ENCODE data around the gene SPTBN1. TPM values are rescaled to one million over a fixed set of nuclear protein-coding genes. Genes with fewer than 3 reads are reported as not detected.

SPTBN1 gene
- total RNA-seq, 2 donors from 2014 or later, result 415 to 524 TPM

DNA sequence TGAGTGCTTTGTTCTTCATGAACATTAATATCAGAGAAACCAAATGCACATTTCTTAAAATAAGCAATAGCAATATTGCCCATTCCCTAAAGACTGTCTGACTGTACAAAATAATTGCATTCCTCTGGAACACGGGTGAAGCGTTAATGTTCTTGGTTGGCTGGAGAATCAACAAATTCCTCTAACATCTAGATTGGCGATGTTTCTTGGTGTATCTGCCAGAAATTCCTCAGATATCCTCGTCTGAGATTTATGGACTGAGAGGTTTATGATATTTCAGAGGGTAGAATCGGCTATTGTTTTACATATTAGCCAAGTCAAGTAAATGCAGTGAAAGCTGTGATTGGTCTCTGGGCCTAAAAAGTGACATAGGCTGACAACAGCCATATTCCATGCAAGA is 27.1 kb upstream of the SPTBN1 start:
- Histone ChIP-seq H3K9me3 (no peaks in the 10 kb centered on the region), H3K27ac (peak overlapping the region; percentile 36 to 51), H3K4me3 (no peak overlapping the region), H3K27me3 (replicated peaks; ENCODE audit: insufficient read depth) (no peaks in the 10 kb centered on the region), H3K36me3 (no peaks in the 10 kb centered on the region), H3K4me1 (ENCODE audit: control insufficient read depth in 1 of 2, low read depth in 2 of 2) (peaks cover 10 to 44% of the 10 kb centered on the region in 2 donors)
- TF ChIP-seq, protein P1, sequence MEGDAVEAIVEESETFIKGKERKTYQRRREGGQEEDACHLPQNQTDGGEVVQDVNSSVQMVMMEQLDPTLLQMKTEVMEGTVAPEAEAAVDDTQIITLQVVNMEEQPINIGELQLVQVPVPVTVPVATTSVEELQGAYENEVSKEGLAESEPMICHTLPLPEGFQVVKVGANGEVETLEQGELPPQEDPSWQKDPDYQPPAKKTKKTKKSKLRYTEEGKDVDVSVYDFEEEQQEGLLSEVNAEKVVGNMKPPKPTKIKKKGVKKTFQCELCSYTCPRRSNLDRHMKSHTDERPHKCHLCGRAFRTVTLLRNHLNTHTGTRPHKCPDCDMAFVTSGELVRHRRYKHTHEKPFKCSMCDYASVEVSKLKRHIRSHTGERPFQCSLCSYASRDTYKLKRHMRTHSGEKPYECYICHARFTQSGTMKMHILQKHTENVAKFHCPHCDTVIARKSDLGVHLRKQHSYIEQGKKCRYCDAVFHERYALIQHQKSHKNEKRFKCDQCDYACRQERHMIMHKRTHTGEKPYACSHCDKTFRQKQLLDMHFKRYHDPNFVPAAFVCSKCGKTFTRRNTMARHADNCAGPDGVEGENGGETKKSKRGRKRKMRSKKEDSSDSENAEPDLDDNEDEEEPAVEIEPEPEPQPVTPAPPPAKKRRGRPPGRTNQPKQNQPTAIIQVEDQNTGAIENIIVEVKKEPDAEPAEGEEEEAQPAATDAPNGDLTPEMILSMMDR (IDR thresholded peaks at IDR 0.05), result no peak
- DNase-seq (ENCODE audit: low spot score), result no peak
- ATAC-seq (ENCODE audit: insufficient number of reproducible peaks, low FRiP score, low read depth), result no peak

DNA sequence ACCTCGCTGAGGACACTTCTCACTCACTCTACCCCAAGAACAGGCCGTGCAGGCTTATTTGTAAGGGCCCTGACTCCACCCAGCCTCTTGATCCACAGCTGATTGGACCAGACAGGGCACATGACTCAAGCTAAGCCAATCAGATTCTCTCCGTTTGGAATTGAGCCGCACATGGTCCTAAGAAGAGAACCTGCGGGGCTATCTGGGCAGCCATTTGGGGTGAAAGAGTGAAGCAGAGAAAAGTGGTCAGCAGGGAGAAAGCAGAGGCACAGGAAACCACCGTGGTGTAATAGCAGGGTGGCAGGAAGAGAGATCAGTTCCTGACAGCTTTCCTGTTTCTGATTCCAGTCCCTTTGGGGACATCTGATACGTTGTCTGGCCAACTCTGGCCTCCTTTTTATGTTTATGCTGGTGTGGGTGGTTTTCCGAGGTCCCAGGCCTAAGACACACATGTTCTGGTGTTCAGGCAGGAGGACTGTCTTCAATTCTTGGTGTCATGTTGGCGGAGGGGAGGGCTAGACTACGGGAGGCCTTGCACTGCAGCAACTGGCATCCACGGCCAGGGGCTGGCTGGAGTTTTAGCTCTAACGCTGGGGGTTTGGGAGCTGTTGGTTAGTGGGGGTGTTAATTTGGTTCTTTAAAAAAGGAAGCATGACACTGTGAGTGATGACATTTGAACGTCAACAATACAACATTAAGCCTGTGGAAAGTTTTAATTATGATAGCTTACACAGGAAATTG is 26.1 kb upstream of the SPTBN1 start:
- no peak overlapping the region for H3K4me3 ChIP-seq

DNA sequence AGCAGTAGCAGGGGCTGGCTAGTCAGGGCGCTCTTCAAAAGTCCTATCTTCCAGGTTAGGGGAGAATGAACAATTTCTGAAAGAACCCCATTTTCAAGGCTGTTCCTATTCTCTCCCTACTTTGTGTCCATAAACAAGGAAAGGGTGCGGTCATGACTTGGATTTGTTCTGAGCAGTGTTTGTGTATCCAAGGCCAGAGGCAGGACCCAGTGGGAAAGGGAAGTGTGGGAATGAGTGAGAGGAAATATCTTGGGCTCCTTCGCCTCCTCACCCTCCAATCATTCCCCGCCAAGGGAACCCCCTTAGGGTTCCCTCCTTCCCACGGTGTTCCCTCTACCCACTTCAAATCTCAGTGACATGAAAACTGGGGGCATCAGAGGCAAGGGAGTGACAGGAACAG is 25.5 kb upstream of the SPTBN1 start:
- Histone ChIP-seq H3K27me3 (replicated peaks; ENCODE audit: insufficient read depth) (no peaks in the 10 kb centered on the region), H3K9me3 (no peaks in the 10 kb centered on the region), H3K4me1 (ENCODE audit: control insufficient read depth in 1 of 2, low read depth in 2 of 2) (peaks cover 18 to 52% of the 10 kb centered on the region in 2 donors), H3K4me3 (no peak overlapping the region), H3K27ac (peak overlapping the region in 1 of 2 donors; percentile 36), H3K36me3 (no peaks in the 10 kb centered on the region)
- DNase-seq (ENCODE audit: low spot score), result no peak
- TF ChIP-seq, protein P1 (IDR thresholded peaks at IDR 0.05), result no peak
- no peak for ATAC-seq (ENCODE audit: insufficient number of reproducible peaks, low FRiP score, low read depth)

More for the DNA sequence above, 26.1 kb upstream of the SPTBN1 start:
- Histone ChIP-seq H3K4me1 (ENCODE audit: control insufficient read depth in 1 of 2, low read depth in 2 of 2) (peaks cover 12 to 45% of the 10 kb centered on the region in 2 donors), H3K9me3 (no peaks in the 10 kb centered on the region), H3K27me3 (replicated peaks; ENCODE audit: insufficient read depth) (no peaks in the 10 kb centered on the region), H3K36me3 (no peaks in the 10 kb centered on the region), H3K27ac (peak overlapping the region; percentile 36 to 51)
- TF ChIP-seq, protein P1 (IDR thresholded peaks at IDR 0.05), result no peak
- ATAC-seq (ENCODE audit: insufficient number of reproducible peaks, low FRiP score, low read depth) (no peak), DNase-seq (ENCODE audit: low spot score) (no peak)

DNA sequence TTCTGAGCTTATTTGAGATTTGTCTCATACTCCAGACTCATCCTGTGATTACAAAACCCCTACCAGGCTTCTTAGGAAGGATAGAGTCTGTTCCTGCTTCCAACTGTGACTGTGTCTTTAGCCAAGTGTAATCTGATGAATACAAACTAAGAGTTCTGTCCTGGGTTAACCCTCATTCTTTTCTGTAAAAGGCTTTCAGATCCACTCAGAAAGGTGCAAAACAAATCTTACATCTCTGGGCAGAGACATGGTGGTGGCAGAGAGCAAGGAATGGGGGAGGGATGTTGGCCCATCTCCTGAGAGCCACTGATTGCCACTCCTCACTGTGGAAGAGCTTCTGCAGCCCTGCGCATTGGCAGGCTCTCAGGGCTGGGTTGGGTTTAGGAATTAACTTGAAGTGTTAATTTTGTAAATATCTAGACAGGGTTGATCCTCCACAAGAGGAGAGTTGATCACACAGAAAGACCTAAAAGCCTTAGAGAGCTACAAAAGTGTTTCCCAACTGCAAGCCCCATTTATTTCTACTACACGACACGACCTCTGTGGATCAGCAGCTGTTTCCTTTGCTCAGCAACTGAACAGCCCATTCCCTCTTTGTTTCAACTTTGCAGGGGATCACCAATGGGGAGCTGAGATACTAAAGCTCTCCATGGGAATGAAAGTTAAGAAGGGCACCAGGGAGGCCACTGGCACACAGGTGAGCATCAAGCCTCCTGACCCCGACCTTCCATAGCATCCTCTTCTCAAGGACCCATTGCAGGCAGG is 23.7 kb upstream of the SPTBN1 start:
- no peak for ATAC-seq (ENCODE audit: insufficient number of reproducible peaks, low FRiP score, low read depth)
- TF ChIP-seq, protein P1 (IDR thresholded peaks at IDR 0.05), result no peak
- peaks cover 20 to 64% of the 10 kb centered on the region in 2 donors for H3K4me1 ChIP-seq (ENCODE audit: control insufficient read depth in 1 of 2, low read depth in 2 of 2)

DNA sequence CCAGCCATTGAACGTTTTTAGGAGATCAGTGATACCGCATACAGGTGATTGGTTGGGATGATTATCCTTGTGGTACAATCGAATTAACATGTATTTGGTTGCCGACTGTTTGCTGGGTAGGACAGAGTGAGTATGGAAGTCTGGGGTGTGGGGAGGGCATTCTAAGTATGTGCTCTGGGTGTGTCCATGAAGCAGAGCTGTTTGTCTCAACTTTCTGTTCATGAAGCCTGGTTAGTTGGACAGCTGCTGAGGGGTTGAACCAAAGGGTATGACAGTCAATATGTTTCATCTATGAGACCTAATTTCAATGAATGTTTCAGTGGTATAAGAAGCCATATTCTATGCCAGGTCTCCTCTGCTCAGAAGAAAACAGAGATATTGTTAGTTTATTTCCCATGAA is 21.9 kb upstream of the SPTBN1 start:
- no peaks in the 10 kb centered on the region for H3K27me3 ChIP-seq (replicated peaks; ENCODE audit: insufficient read depth)
- ATAC-seq (ENCODE audit: insufficient number of reproducible peaks, low FRiP score, low read depth) (no peak), DNase-seq (ENCODE audit: low spot score) (no peak)
- peaks cover 12 to 58% of the 10 kb centered on the region in 2 donors for H3K4me1 ChIP-seq (ENCODE audit: control insufficient read depth in 1 of 2, low read depth in 2 of 2)
- H3K4me3 ChIP-seq, result no peak overlapping the region
- H3K27ac ChIP-seq, result no peak overlapping the region
- TF ChIP-seq, protein P1 (IDR thresholded peaks at IDR 0.05), result no peak
- no peaks in the 10 kb centered on the region for H3K36me3 ChIP-seq
- H3K9me3 ChIP-seq, result no peaks in the 10 kb centered on the region

More for the DNA sequence above, 23.7 kb upstream of the SPTBN1 start:
- Histone ChIP-seq H3K27me3 (replicated peaks; ENCODE audit: insufficient read depth) (no peaks in the 10 kb centered on the region), H3K27ac (no peak overlapping the region), H3K36me3 (no peaks in the 10 kb centered on the region), H3K4me3 (no peak overlapping the region), H3K9me3 (no peaks in the 10 kb centered on the region)
- no peak for DNase-seq (ENCODE audit: low spot score)
